Keratinocyte (primary cell): ENCODE data around the gene PPOX.

Experiments
- EZH2 ChIP-seq: IDR thresholded peaks from one replicate; pipeline ENCODE4 v1.6.1; 2012; ENCODE audit warnings: inconsistent platforms, mild to moderate bottlenecking, low read length, moderate library complexity
- TF ChIP-seq, protein P1 (sequence below), 3 experiments: IDR thresholded peaks in 1 of 3; conservative IDR thresholded peaks in 1 of 3; optimal IDR thresholded peaks in 1 of 3; 2 replicates in 2 of 3; 3 replicates in 1 of 3; pipeline versions ENCODE3 to v1.5.1; 2011; ENCODE audit warnings: low read length in 3 of 3, mild to moderate bottlenecking in 3 of 3, moderate library complexity in 2 of 3, control low read depth in 1 of 3, inconsistent platforms in 1 of 3; ENCODE audit not compliant: insufficient read depth in 2 of 3; ENCODE audit errors: extremely low read depth in 1 of 3

DNA sequence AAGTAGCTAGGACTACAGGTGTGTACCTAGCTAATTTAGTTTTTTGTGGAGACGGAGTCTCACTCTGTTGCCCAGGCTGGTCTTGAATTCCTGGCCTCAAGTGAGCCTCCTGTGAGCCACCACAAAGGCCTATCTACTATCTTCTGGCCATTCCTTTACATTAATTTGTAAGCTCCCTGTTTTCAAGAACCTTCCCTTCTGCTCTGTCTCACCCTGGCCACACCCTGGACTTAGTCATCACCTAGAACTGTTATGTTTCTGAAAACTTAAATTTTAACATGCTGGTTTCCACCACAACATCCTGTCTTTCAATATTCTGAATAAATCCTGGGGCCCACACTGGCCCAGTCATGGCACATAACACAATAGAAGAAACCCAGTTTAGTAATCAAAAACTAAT lies 16.0 kb downstream of the PPOX start:
- TF ChIP-seq, protein P1, sequence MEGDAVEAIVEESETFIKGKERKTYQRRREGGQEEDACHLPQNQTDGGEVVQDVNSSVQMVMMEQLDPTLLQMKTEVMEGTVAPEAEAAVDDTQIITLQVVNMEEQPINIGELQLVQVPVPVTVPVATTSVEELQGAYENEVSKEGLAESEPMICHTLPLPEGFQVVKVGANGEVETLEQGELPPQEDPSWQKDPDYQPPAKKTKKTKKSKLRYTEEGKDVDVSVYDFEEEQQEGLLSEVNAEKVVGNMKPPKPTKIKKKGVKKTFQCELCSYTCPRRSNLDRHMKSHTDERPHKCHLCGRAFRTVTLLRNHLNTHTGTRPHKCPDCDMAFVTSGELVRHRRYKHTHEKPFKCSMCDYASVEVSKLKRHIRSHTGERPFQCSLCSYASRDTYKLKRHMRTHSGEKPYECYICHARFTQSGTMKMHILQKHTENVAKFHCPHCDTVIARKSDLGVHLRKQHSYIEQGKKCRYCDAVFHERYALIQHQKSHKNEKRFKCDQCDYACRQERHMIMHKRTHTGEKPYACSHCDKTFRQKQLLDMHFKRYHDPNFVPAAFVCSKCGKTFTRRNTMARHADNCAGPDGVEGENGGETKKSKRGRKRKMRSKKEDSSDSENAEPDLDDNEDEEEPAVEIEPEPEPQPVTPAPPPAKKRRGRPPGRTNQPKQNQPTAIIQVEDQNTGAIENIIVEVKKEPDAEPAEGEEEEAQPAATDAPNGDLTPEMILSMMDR (optimal IDR thresholded peaks at IDR 0.05 in 1 of 3, IDR thresholded peaks at IDR 0.05 in 1 of 3, conservative IDR thresholded peaks at IDR 0.05 in 1 of 3; ENCODE audit: extremely low read depth in 1 of 3, insufficient read depth in 2 of 3, low read length in 3 of 3), result no peak
- no peak for TF ChIP-seq EZH2
